Kidney epithelial cell (primary cell): Measurements from ENCODE around the gene SPTBN4. TPM values are rescaled to one million over a fixed set of nuclear protein-coding genes. Genes with fewer than 3 reads are reported as not detected.

Source experiments
- DNase-seq: peaks from one replicate; pipeline ENCODE4 v3.0.0-alpha.2; 2010; ENCODE audit warnings: low read depth
- H3K27me3 ChIP-seq: 2 replicates; pipeline ENCODE4 v1.6.0; 2011; ENCODE audit warnings: low read length; ENCODE audit not compliant: control insufficient read depth, insufficient read depth
- H3K36me3 ChIP-seq: 2 replicates; pipeline ENCODE4 v1.5.1; 2011; ENCODE audit warnings: low read length; ENCODE audit not compliant: control insufficient read depth, insufficient read depth
- H3K4me3 ChIP-seq: 2 replicates; pipeline ENCODE4 v1.5.1; 2011; ENCODE audit warnings: low read depth, mild to moderate bottlenecking, control low read depth, low read length
- CTCF ChIP-seq: IDR thresholded peaks from 2 replicates; pipeline ENCODE4 v1.5.1; 2011; ENCODE audit warnings: mild to moderate bottlenecking, moderate library complexity, low read length, control low read depth, inconsistent platforms; ENCODE audit not compliant: insufficient read depth, poor library complexity, severe bottlenecking
- total RNA-seq: library from RNA; depleted of rRNA; stranded (reverse); fragments of >200 nt; gene quantifications from 2 replicates; pipeline ENCODE4 v1.2.3, GENCODE V29; 2015

The SPTBN4 gene
- total RNA-seq, 1 donor from 2014 or later: 2.4 TPM

DNA sequence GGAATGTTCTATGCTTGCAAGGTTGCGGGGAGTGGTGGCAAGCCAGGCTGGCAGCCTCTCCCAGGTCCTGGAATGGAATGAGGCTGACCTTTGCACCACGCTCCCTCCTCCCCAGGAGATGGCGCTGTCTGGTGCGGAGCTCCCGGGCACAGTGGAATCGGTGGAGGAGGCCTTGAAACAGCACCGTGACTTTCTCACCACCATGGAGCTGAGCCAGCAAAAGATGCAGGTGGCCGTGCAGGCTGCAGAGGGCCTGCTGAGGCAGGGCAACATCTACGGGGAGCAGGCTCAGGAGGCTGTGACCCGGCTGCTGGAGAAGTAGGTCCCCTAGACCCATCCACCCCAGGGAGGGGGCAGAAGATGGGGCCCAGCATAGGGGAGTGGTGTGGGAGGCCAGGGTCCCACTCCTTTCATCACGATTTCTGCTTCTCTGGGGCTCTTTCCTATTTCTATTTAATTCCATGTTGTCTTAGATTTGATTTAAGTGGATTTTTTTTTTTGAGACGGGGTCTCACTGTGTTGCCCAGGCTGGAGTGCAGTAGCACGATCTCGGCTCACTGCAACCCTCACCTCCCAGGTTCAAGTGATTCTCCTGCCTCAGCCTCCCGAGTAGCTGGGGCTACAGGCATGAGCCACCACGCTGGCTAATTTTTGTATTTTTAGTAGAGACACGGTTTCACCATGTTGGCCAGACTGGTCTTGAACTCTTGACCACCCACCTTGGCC is 56.7 kb downstream of the SPTBN4 start:
- no peak overlapping the region for H3K4me3 ChIP-seq
- peak; percentile 14 for DNase-seq
- no peaks in the 10 kb centered on the region for H3K36me3 ChIP-seq
- peaks cover 12% of the 10 kb centered on the region for H3K27me3 ChIP-seq
- peak; percentile 79 for TF ChIP-seq CTCF

GRCh38 chr19:40524133-40524549 is 57.3 kb downstream of the SPTBN4 start:
- H3K27me3 ChIP-seq: peaks cover 9% of the 10 kb centered on the region
- no peak for TF ChIP-seq CTCF
- no peak overlapping the region for H3K4me3 ChIP-seq
- H3K36me3 ChIP-seq: no peaks in the 10 kb centered on the region
- DNase-seq: no peak

GRCh38 chr19:40524655-40525054 is 57.9 kb downstream of the SPTBN4 start:
- peaks cover 4% of the 10 kb centered on the region for H3K27me3 ChIP-seq
- H3K36me3 ChIP-seq: no peaks in the 10 kb centered on the region
- DNase-seq: no peak
- TF ChIP-seq CTCF: no peak
- H3K4me3 ChIP-seq: no peak overlapping the region

DNA sequence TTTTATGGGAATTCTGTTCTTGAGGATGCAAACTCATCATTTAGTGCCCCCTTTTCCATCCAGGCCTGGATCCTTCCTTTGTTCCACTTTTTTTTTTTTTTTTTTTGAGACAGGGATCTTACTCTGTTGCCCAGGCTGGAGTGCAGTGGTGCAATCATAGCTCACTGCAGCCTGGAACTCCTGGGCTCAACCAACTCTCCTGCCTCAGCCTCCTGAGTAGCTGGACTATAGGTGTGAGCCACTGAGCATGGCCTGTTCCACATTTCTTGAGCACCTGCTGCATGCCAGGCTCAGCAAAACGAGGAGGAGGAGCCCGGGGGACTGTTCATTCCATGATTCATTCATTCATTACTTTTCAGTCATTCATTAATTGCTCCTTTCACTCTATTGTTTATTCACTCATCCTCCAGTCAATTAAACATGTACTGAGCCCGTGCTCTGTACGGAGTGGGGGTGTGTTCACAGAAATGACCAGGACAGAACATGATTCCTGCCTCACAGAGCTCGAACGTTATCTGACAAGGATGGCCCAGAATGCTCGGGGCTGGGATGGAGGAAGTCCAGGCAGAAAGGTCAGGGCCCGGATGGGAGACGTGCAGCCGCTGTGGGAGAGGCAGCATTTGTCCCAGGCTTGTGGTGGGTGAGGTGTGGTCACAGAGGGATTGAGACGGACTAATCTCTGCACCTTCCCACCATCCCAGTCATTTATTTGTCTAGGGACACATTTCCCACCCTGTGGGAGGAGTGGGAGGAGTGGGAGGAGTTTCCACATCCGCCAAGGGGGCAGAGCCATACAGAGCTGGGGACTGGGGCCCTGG is 58.6 kb downstream of the SPTBN4 start:
- Histone ChIP-seq H3K27me3 (peaks cover 4% of the 10 kb centered on the region), H3K36me3 (no peaks in the 10 kb centered on the region), H3K4me3 (no peak overlapping the region)
- TF ChIP-seq CTCF: no peak
- DNase-seq: no peak

DNA sequence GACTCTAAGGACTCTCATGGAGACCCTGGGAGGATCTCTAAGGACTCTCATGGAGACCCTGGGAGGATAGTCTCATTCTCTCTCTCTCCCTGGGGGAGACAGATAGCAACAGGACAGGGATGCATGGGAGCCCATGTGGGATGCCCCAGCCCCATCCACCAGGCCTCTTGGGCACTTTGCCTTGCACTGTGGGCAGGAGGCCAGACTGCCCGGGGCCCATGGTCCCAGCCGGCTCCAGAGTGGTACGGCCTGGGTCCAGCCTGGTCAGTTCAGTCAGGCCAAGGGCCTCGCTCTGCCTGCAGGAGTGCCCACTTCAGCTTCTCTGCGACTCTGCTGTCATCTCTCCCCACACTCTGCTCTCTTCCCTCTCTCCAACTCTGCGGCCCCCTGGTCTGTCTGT is 61.3 kb downstream of the SPTBN4 start:
- Histone ChIP-seq H3K4me3 (no peak overlapping the region), H3K27me3 (peaks cover 17% of the 10 kb centered on the region), H3K36me3 (no peaks in the 10 kb centered on the region)
- no peak for TF ChIP-seq CTCF
- no peak for DNase-seq
